Bronchial epithelial cell (primary cell): ENCODE data around the gene WDFY4. TPM values are rescaled to one million over a fixed set of nuclear protein-coding genes. Genes with fewer than 3 reads are reported as not detected.

Experiments
- DNase-seq: peaks from one replicate; pipeline ENCODE4 v3.0.0-alpha.2; 2010; ENCODE audit warnings: low read depth
- FAIRE-seq: peaks from 2 replicates; lab custom pipeline; 2011; peaks lifted over from hg19 to GRCh38; lab: Jason Lieb, UNC
- H3K27me3 ChIP-seq: 2 replicates; pipeline ENCODE4 v1.5.1; 2011; ENCODE audit warnings: low read length; ENCODE audit not compliant: control insufficient read depth, insufficient read depth
- H3K36me3 ChIP-seq: 2 replicates; pipeline ENCODE4 v1.5.1; 2011; ENCODE audit warnings: low read length; ENCODE audit not compliant: control insufficient read depth, insufficient read depth
- H3K4me3 ChIP-seq: 2 replicates; pipeline ENCODE4 v1.5.1; 2011; ENCODE audit warnings: mild to moderate bottlenecking, low read depth, low read length, control low read depth
- CTCF ChIP-seq: IDR thresholded peaks from 2 replicates; pipeline ENCODE4 v1.5.1; 2011; ENCODE audit warnings: mild to moderate bottlenecking, moderate library complexity, low read length, control low read depth, inconsistent platforms; ENCODE audit not compliant: insufficient read depth, severe bottlenecking
- total RNA-seq: library from RNA; depleted of rRNA; stranded (reverse); fragments of >200 nt; gene quantifications from 2 replicates; pipeline ENCODE4 v1.2.1, GENCODE V29; 2014

The WDFY4 gene
- total RNA-seq, 1 donor from 2014 or later, result under 0.01 TPM

GRCh38 chr10:48957361-48958151 is 272.9 kb downstream of the WDFY4 start:
- Histone ChIP-seq H3K36me3 (no peaks in the 10 kb centered on the region), H3K4me3 (no peak overlapping the region), H3K27me3 (no peaks in the 10 kb centered on the region)
- DNase-seq (no peak), FAIRE-seq (no peak)
- no peak for TF ChIP-seq CTCF

- TF ChIP-seq CTCF, result no peak
- Histone ChIP-seq H3K27me3 (no peaks in the 10 kb centered on the region), H3K36me3 (no peaks in the 10 kb centered on the region), H3K4me3 (no peak overlapping the region)
- DNase-seq (no peak), FAIRE-seq (no peak)
Observed at GRCh38 chr10:48958598-48959190, 274.0 kb downstream of the WDFY4 start.

- DNase-seq, result no peak
- TF ChIP-seq CTCF, result no peak
Observed at GRCh38 chr10:48964038-48964437, 279.4 kb downstream of the WDFY4 start.

GRCh38 chr10:48965460-48965859 is 280.8 kb downstream of the WDFY4 start:
- FAIRE-seq (no peak), DNase-seq (no peak)
- H3K36me3 ChIP-seq, result no peaks in the 10 kb centered on the region
- no peaks in the 10 kb centered on the region for H3K27me3 ChIP-seq
- no peak overlapping the region for H3K4me3 ChIP-seq
- no peak for TF ChIP-seq CTCF

More at GRCh38 chr10:48964038-48964437, 279.4 kb downstream of the WDFY4 start:
- Histone ChIP-seq H3K27me3 (no peaks in the 10 kb centered on the region), H3K4me3 (no peak overlapping the region), H3K36me3 (no peaks in the 10 kb centered on the region)
- FAIRE-seq, result peak; percentile 60

GRCh38 chr10:48968036-48968435 is 283.4 kb downstream of the WDFY4 start:
- Histone ChIP-seq H3K4me3 (no peak overlapping the region), H3K27me3 (no peaks in the 10 kb centered on the region), H3K36me3 (no peaks in the 10 kb centered on the region)
- FAIRE-seq, result no peak
- no peak for DNase-seq
- TF ChIP-seq CTCF, result no peak
